DOHH2 (cell line): ENCODE data around the gene ELMOD3.

ENCODE experiments used
- H3F3A ChIP-seq: fragments of 200-600 bp; sonication (generic), shearing (Covaris generic); 2 replicates; pipeline ENCODE4 v1.6.0; 2016; ENCODE audit warnings: antibody characterized with exemption, mild to moderate bottlenecking; ENCODE audit not compliant: control insufficient read depth, insufficient read depth
- H3K27ac ChIP-seq: fragments of 200-600 bp; sonication (generic); 2 replicates; pipeline ENCODE4 v1.5.1; 2014; ENCODE audit warnings: low read depth, mild to moderate bottlenecking, low read length, moderate library complexity
- H3K27me3 ChIP-seq: fragments of 200-600 bp; sonication (generic); 2 replicates; pipeline ENCODE4 v1.6.1; 2014; ENCODE audit warnings: mild to moderate bottlenecking, low read length, mixed read lengths; ENCODE audit not compliant: control insufficient read depth
- H3K36me3 ChIP-seq: fragments of 200-600 bp; sonication (generic); 2 replicates; pipeline ENCODE4 v1.6.1; 2014; ENCODE audit warnings: mild to moderate bottlenecking, low read length, moderate library complexity, mixed read lengths; ENCODE audit not compliant: control insufficient read depth
- H3K4me1 ChIP-seq: fragments of 200-600 bp; sonication (generic); 2 replicates; pipeline ENCODE4 v1.6.1; 2014; ENCODE audit warnings: mild to moderate bottlenecking, low read length, mixed read lengths; ENCODE audit not compliant: control insufficient read depth
- H3K4me2 ChIP-seq: fragments of 200-600 bp; sonication (generic); 2 replicates; pipeline ENCODE4 v1.6.0; 2014; ENCODE audit warnings: mild to moderate bottlenecking, low read length, moderate library complexity
- H3K4me3 ChIP-seq: fragments of 200-600 bp; sonication (generic); 2 replicates; pipeline ENCODE4 v1.5.1; 2014; ENCODE audit warnings: mild to moderate bottlenecking, low read length, mixed read lengths
- H3K79me2 ChIP-seq: fragments of 200-600 bp; sonication (generic); 2 replicates; pipeline ENCODE4 v1.6.1; 2014; ENCODE audit warnings: mild to moderate bottlenecking, low read length, mixed read lengths; ENCODE audit not compliant: control insufficient read depth
- H3K9me2 ChIP-seq: fragments of 200-600 bp; sonication (generic); replicated peaks from 2 replicates; pipeline ENCODE4 v1.6.1; 2014; ENCODE audit warnings: mild to moderate bottlenecking, low read length, mixed read lengths; ENCODE audit not compliant: control insufficient read depth
- H3K9me3 ChIP-seq: fragments of 200-600 bp; sonication (generic); 2 replicates; pipeline ENCODE4 v1.6.1; 2014; ENCODE audit warnings: antibody characterized with exemption, low read length, mixed read lengths; ENCODE audit not compliant: control insufficient read depth, insufficient read depth
- H4K20me1 ChIP-seq: fragments of 200-600 bp; sonication (generic); 2 replicates; pipeline ENCODE4 v1.6.0; 2014; ENCODE audit warnings: low read depth, mild to moderate bottlenecking, antibody characterized with exemption, low read length, moderate library complexity; ENCODE audit not compliant: control insufficient read depth, insufficient read depth
- CTCF ChIP-seq: fragments of 200-600 bp; sonication (generic); IDR thresholded peaks from one replicate; pipeline ENCODE4 v1.5.1; 2014; ENCODE audit warnings: antibody characterized with exemption, mild to moderate bottlenecking, low read depth, low read length; ENCODE audit not compliant: poor library complexity, severe bottlenecking
- EZH2phosphoT487 ChIP-seq: fragments of 200-600 bp; sonication (generic); IDR thresholded peaks from 2 replicates; pipeline ENCODE4 v1.6.1; 2017; ENCODE audit warnings: borderline replicate concordance, mild to moderate bottlenecking, antibody characterized with exemption, low read length, moderate library complexity, mixed read lengths

The ELMOD3 gene

GRCh38 chr2:85420536-85421259, 66.1 kb downstream of the ELMOD3 start:
- Histone ChIP-seq H3K4me1 (peaks cover 40% of the 10 kb centered on the region), H3K9me3 (no peaks in the 10 kb centered on the region), H3K9me2 (no peaks in the 10 kb centered on the region), H3K79me2 (peaks cover 6% of the 10 kb centered on the region), H3K27ac (no peak overlapping the region), H4K20me1 (no peaks in the 10 kb centered on the region), H3F3A (peaks cover 5% of the 10 kb centered on the region), H3K27me3 (no peaks in the 10 kb centered on the region), H3K4me3 (peak overlapping the region; percentile 59), H3K4me2 (peak overlapping the region; percentile 74), H3K36me3 (no peaks in the 10 kb centered on the region)
- TF ChIP-seq EZH2phosphoT487 = no peak
- TF ChIP-seq CTCF = peak; percentile 100

GRCh38 chr2:85421260-85422071, 66.9 kb downstream of the ELMOD3 start:
- no peak for TF ChIP-seq EZH2phosphoT487
- TF ChIP-seq CTCF = no peak
- Histone ChIP-seq H3K79me2 (peaks cover 6% of the 10 kb centered on the region), H3K4me2 (peak overlapping the region; percentile 74), H3K9me3 (no peaks in the 10 kb centered on the region), H3K27ac (no peak overlapping the region), H3K9me2 (no peaks in the 10 kb centered on the region), H3K36me3 (no peaks in the 10 kb centered on the region), H3F3A (peaks cover 5% of the 10 kb centered on the region), H3K4me3 (no peak overlapping the region), H3K4me1 (peaks cover 40% of the 10 kb centered on the region), H3K27me3 (no peaks in the 10 kb centered on the region), H4K20me1 (no peaks in the 10 kb centered on the region)

- no peaks in the 10 kb centered on the region for H3K9me3 ChIP-seq
- peaks cover 6% of the 10 kb centered on the region for H3K79me2 ChIP-seq
- H3F3A ChIP-seq = peaks cover 5% of the 10 kb centered on the region
- H3K4me3 ChIP-seq = no peak overlapping the region
- no peaks in the 10 kb centered on the region for H3K27me3 ChIP-seq
- H3K9me2 ChIP-seq = no peaks in the 10 kb centered on the region
- H4K20me1 ChIP-seq = no peaks in the 10 kb centered on the region
- no peak for TF ChIP-seq CTCF
- no peak for TF ChIP-seq EZH2phosphoT487
- no peaks in the 10 kb centered on the region for H3K36me3 ChIP-seq
- H3K27ac ChIP-seq = no peak overlapping the region
- H3K4me1 ChIP-seq = peaks cover 34% of the 10 kb centered on the region
- no peak overlapping the region for H3K4me2 ChIP-seq
Observed at GRCh38 chr2:85422072-85422457, 67.5 kb downstream of the ELMOD3 start.
